ENCODE measurements around the gene AMHR2. TPM values are rescaled to one million over a fixed set of nuclear protein-coding genes. Genes with fewer than 3 reads are reported as not detected.

AMHR2 gene
- total and polyA plus RNA-seq, 9 of the 15 experiments (the other 6 are each of a cell fraction or from before 2014, with no cell fraction given) = 8.9 to 49.7 (median 19.3) TPM

DNA sequence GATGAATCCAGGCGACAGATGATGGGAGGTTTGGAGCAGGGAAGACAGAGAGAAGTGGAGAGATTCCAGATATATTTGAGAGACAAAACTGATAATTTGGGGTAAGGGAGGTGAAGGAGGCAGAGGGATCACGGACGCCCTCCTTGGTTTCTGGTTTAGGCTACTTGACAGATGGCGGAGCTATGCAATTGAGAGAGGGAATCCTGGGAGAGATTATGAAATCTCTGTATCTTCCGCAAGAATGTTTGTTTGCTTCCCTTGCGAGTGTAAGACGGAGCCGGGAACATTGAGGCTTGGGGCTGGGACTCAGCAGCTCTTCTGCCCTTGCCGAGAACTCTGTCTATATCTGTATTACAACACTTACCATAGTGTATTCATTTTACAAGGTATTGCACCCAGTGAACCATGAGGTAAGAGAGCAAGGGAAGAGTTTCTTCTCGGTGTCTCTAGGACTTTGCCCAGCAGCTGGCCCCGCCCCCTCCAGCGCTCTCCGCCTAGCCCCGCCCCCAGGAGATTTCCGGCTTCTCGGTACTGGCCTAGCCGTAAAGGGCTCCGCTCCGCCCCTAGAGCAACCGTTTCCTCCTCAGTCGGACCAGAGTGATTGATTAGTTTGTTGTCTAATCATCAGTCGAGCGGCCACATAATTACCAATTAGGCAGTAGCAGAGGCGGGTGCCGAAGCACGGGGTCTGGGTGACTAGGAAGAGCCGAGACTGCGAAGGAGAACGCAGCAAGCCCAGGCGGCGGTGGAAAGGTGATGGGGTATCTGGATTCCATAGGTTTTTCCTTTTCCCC, 17.6 kb downstream of the AMHR2 start, which contains the start of gene PRR13 (continued):
- TF ChIP-seq MTA3 (IDR thresholded peaks at IDR 0.05; ENCODE audit: borderline replicate concordance) = 0 out of 2 replicates have a peak, but pooled peaks have one; percentile 8
- no peak for TF ChIP-seq RBM34 (IDR thresholded peaks at IDR 0.05; ENCODE audit: borderline replicate concordance, insufficient read depth, low read length)
- no peak for TF ChIP-seq JUNB (CRISPR knock-in tag; conservative IDR thresholded peaks at IDR 0.05)
- TF ChIP-seq ZNF232 (CRISPR knock-in tag; IDR thresholded peaks at IDR 0.05) = no peak
- no peak for TF ChIP-seq ZBTB33 (CRISPR knock-in tag; IDR thresholded peaks at IDR 0.05)
- TF ChIP-seq ERF (CRISPR knock-in tag; IDR thresholded peaks at IDR 0.05) = peak; percentile 51; the same call in 1 of the 2 replicates
- no peak for TF ChIP-seq HNRNPL (IDR thresholded peaks at IDR 0.05; ENCODE audit: low read depth, low read length)
- no peak for TF ChIP-seq KLF13 (tag; IDR thresholded peaks at IDR 0.05; ENCODE audit: borderline replicate concordance, low read depth)
- TF ChIP-seq EP400 (IDR thresholded peaks at IDR 0.05) = peak; percentile 85
- no peak for TF ChIP-seq NCOR1 (IDR thresholded peaks at IDR 0.05)
- no peak for TF ChIP-seq NFIX (CRISPR knock-in tag; IDR thresholded peaks at IDR 0.05; ENCODE audit: low read depth)
- peak; percentile 55; the same call in 1 of the 2 replicates for TF ChIP-seq CREM (IDR thresholded peaks at IDR 0.05; ENCODE audit: low read depth)
- TF ChIP-seq KAT2B (IDR thresholded peaks at IDR 0.05; ENCODE audit: low read depth, low read length) = no peak
- no peak; the same call in 1 of the 2 replicates for TF ChIP-seq GTF2F1 (IDR thresholded peaks at IDR 0.05; ENCODE audit: low read depth, low read length)
- no peak for TF ChIP-seq SOX6 (IDR thresholded peaks at IDR 0.05)
- TF ChIP-seq CHD2 (IDR thresholded peaks at IDR 0.05; ENCODE audit: low read depth, low read length) = peak; percentile 68
- TF ChIP-seq THRAP3 (IDR thresholded peaks at IDR 0.05; ENCODE audit: borderline replicate concordance) = no peak
- TF ChIP-seq MAFK (IDR thresholded peaks at IDR 0.05; ENCODE audit: low read length) = peak; percentile 23; the same call in 1 of the 2 replicates
- no peak for TF ChIP-seq RBM39 (optimal IDR thresholded peaks at IDR 0.05; ENCODE audit: low read depth, low read length)
- no peak for TF ChIP-seq UBTF (IDR thresholded peaks at IDR 0.05; ENCODE audit: borderline replicate concordance in 1 of 2, low read depth in 2 of 2, low read length in 2 of 2)
- TF ChIP-seq PRPF4 (IDR thresholded peaks at IDR 0.05; ENCODE audit: insufficient read depth, low read depth, low read length, poor library complexity, severe bottlenecking) = no peak
- no peak for TF ChIP-seq MCM2 (IDR thresholded peaks at IDR 0.05; ENCODE audit: low read depth)
- no peak for TF ChIP-seq NFXL1 (CRISPR knock-in tag; IDR thresholded peaks at IDR 0.05)
- TF ChIP-seq, protein P1, sequence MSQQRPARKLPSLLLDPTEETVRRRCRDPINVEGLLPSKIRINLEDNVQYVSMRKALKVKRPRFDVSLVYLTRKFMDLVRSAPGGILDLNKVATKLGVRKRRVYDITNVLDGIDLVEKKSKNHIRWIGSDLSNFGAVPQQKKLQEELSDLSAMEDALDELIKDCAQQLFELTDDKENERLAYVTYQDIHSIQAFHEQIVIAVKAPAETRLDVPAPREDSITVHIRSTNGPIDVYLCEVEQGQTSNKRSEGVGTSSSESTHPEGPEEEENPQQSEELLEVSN (IDR thresholded peaks at IDR 0.05; ENCODE audit: borderline replicate concordance in 1 of 2, extremely low read depth in 1 of 2, insufficient read depth in 1 of 2, insufficient read length in 1 of 2, low read depth in 1 of 2, low read length in 1 of 2, poor library complexity in 1 of 2, severe bottlenecking in 1 of 2) = peak; percentile 32 to 67

Measured in K562 (cell line).